ENCODE data around the gene KDM7A.

Gene KDM7A

GRCh38 chr7:140041659-140042385 is 135.0 kb downstream of the KDM7A start:
- POLR2A ChIA-PET: no interaction called here
- no peak for DNase-seq (ENCODE audit: extremely low spot score)
- no peak for TF ChIP-seq CTCF (IDR thresholded peaks at IDR 0.05; ENCODE audit: control extremely low read depth, extremely low read depth, low read depth, missing control alignments)
- CTCF ChIA-PET: interaction anchor here (1.0 to 1.4 kb wide), 2 partner anchors 13 to 23 kb away, joined by 3 read pairs; no protein-coding TSS in a partner anchor

- DNase-seq (ENCODE audit: extremely low spot score): no peak
- TF ChIP-seq CTCF (IDR thresholded peaks at IDR 0.05; ENCODE audit: control extremely low read depth, extremely low read depth, low read depth, missing control alignments): no peak
- CTCF ChIA-PET: interaction anchor here (1.1 kb wide), 1 partner anchor 13 kb away, joined by 4 read pairs; no protein-coding TSS in a partner anchor
- POLR2A ChIA-PET: no interaction called here
Measured at GRCh38 chr7:140039896-140040295, 136.9 kb downstream of the KDM7A start.

GRCh38 chr7:140039066-140039465 is 137.7 kb downstream of the KDM7A start:
- CTCF ChIA-PET: no interaction called here
- TF ChIP-seq CTCF (IDR thresholded peaks at IDR 0.05; ENCODE audit: control extremely low read depth, extremely low read depth, low read depth, missing control alignments): no peak
- DNase-seq (ENCODE audit: extremely low spot score): no peak
- POLR2A ChIA-PET: no interaction called here

GRCh38 chr7:140036224-140036962 is 140.4 kb downstream of the KDM7A start:
- no peak for DNase-seq (ENCODE audit: extremely low spot score)
- TF ChIP-seq CTCF (IDR thresholded peaks at IDR 0.05; ENCODE audit: control extremely low read depth, extremely low read depth, low read depth, missing control alignments): no peak
- POLR2A ChIA-PET: no interaction called here
- CTCF ChIA-PET: no interaction called here

GRCh38 chr7:140035400-140036223 is 141.2 kb downstream of the KDM7A start:
- ChIA-PET POLR2A (no interaction called here), CTCF (interaction anchor here (1.6 kb wide), 1 partner anchor 9 kb away, joined by 3 read pairs; no protein-coding TSS in a partner anchor)

More at GRCh38 chr7:140035400-140036223, 141.2 kb downstream of the KDM7A start:
- no peak for DNase-seq (ENCODE audit: extremely low spot score)
- no peak for TF ChIP-seq CTCF (IDR thresholded peaks at IDR 0.05; ENCODE audit: control extremely low read depth, extremely low read depth, low read depth, missing control alignments)

Measured in GM10248 (cell line).